IMR-90 (cell line): ENCODE results near the gene MXD4. TPM values are rescaled to one million over a fixed set of nuclear protein-coding genes. Genes with fewer than 3 reads are reported as not detected.
"Not testable (repeated sequence)": the region's sequence is repeated elsewhere in the genome, so short reads cannot be mapped to it uniquely, and the experiment has no call there.

ENCODE experiments used
- ATAC-seq: fragments of 200-7000 bp; cut with Tn5 transposase; 2 replicates; pipeline ENCODE4 v1.9.1; 2020; ENCODE audit warnings: low read depth, mild to moderate bottlenecking, moderate library complexity
- BruUV-seq: library from RNA; stranded (reverse); fragments of 400-500 nt; replicated peaks from 2 replicates; lab custom pipeline; 2021; lab: Mats Ljungman, UMichigan
- CTCF ChIA-PET: fragments of 300-600 bp; formaldehyde crosslinking; extraction: SDS; loops from one replicate; lab custom pipeline; 2021; ENCODE audit warnings: antibody characterized with exemption; lab: Yijun Ruan, JAX
- POLR2A ChIA-PET: fragments of 300-600 bp; sonication (Branson Sonifier 250); formaldehyde crosslinking; loops from one replicate; lab custom pipeline; 2022; ENCODE audit warnings: antibody characterized with exemption; ENCODE audit not compliant: unreplicated experiment; lab: Charles Lee
- DNase-seq: peaks from one replicate; pipeline ENCODE4 v3.0.0; 2013
- H2AFZ ChIP-seq: replicated peaks from 2 replicates; pipeline ENCODE3; 2013; ENCODE audit warnings: low read length, mild to moderate bottlenecking; ENCODE audit not compliant: poor library complexity
- H2AK5ac ChIP-seq: 2 replicates; pipeline ENCODE4 v1.6.1; 2013; ENCODE audit warnings: low read depth, low read length, inconsistent platforms
- H2AK9ac ChIP-seq: replicated peaks from 2 replicates; pipeline ENCODE3; 2013; ENCODE audit warnings: mild to moderate bottlenecking, low read depth, low read length, moderate library complexity; ENCODE audit not compliant: poor library complexity
- H2BK120ac ChIP-seq: 2 replicates; pipeline ENCODE4 v1.6.1; 2013; ENCODE audit warnings: low read depth, low read length, inconsistent platforms
- H2BK15ac ChIP-seq: 3 replicates; pipeline ENCODE4 v1.6.1; 2013; ENCODE audit warnings: low read depth, low read length, inconsistent platforms
- H2BK20ac ChIP-seq: 2 replicates; pipeline ENCODE4 v1.6.1; 2013; ENCODE audit warnings: low read depth, mild to moderate bottlenecking, inconsistent platforms, low read length, moderate library complexity
- H2BK5ac ChIP-seq: 2 replicates; pipeline ENCODE4 v1.6.1; 2013; ENCODE audit warnings: mild to moderate bottlenecking, low read depth, low read length, inconsistent platforms; ENCODE audit not compliant: poor library complexity, severe bottlenecking
- H3K14ac ChIP-seq: replicated peaks from 2 replicates; pipeline ENCODE4 v1.6.1; 2013; ENCODE audit warnings: low read depth, low read length, inconsistent platforms
- H3K18ac ChIP-seq: 2 replicates; pipeline ENCODE4 v1.6.1; 2013; ENCODE audit warnings: low read depth, low read length, control low read depth
- H3K23ac ChIP-seq: 2 replicates; pipeline ENCODE4 v1.6.1; 2013; ENCODE audit warnings: low read depth, low read length, inconsistent platforms
- H3K27ac ChIP-seq: 2 replicates; pipeline ENCODE4 v1.5.1; 2013; ENCODE audit warnings: mild to moderate bottlenecking, control low read depth, low read length; ENCODE audit not compliant: insufficient read depth
- H3K27me3 ChIP-seq: 2 replicates; pipeline ENCODE4 v1.6.1; 2013; ENCODE audit warnings: low read length; ENCODE audit not compliant: control insufficient read depth, insufficient read depth
- H3K36me3 ChIP-seq: 2 replicates; pipeline ENCODE4 v1.6.1; 2013; ENCODE audit warnings: low read length, mixed read lengths; ENCODE audit not compliant: control insufficient read depth, insufficient read depth
- H3K4ac ChIP-seq: 2 replicates; pipeline ENCODE4 v1.6.1; 2013; ENCODE audit warnings: low read depth, low read length, inconsistent platforms
- H3K4me1 ChIP-seq: 2 replicates; pipeline ENCODE4 v1.6.1; 2013; ENCODE audit warnings: low read length, mixed read lengths; ENCODE audit not compliant: control insufficient read depth, insufficient read depth
- H3K4me2 ChIP-seq: 2 replicates; pipeline ENCODE4 v1.6.1; 2013; ENCODE audit warnings: low read depth, mild to moderate bottlenecking, control low read depth, low read length, moderate library complexity
- H3K4me3 ChIP-seq: 2 replicates; pipeline ENCODE4 v1.5.1; 2013; ENCODE audit warnings: low read depth, mild to moderate bottlenecking, control low read depth, low read length, moderate library complexity; ENCODE audit not compliant: insufficient read depth
- H3K56ac ChIP-seq: 2 replicates; pipeline ENCODE4 v1.6.1; 2013; ENCODE audit warnings: low read length, inconsistent platforms; ENCODE audit not compliant: insufficient read depth; ENCODE audit errors: extremely low read depth
- H3K79me1 ChIP-seq, 2 experiments: 2 replicates each; pipeline ENCODE4 v1.6.1; 2013; ENCODE audit warnings: low read length in 2 of 2, inconsistent platforms in 1 of 2, low read depth in 1 of 2
- H3K9ac ChIP-seq: 2 replicates; pipeline ENCODE4 v1.6.1; 2013; ENCODE audit warnings: low read depth, low read length, control low read depth
- H3K9me1 ChIP-seq: 2 replicates; pipeline ENCODE4 v1.6.1; 2013; ENCODE audit warnings: low read length, inconsistent platforms; ENCODE audit not compliant: insufficient read depth
- H3K9me3 ChIP-seq: 2 replicates; pipeline ENCODE4 v1.6.1; 2013; ENCODE audit warnings: low read length; ENCODE audit not compliant: control insufficient read depth, insufficient read depth
- H4K20me1 ChIP-seq: 2 replicates; pipeline ENCODE4 v1.6.1; 2013; ENCODE audit warnings: low read length, inconsistent platforms; ENCODE audit not compliant: insufficient read depth
- H4K5ac ChIP-seq: 2 replicates; pipeline ENCODE4 v1.6.1; 2013; ENCODE audit warnings: mild to moderate bottlenecking, low read depth, low read length, control low read depth
- H4K8ac ChIP-seq, 2 experiments: 2 replicates each; pipeline ENCODE4 v1.6.1; 2013; ENCODE audit warnings: low read depth in 2 of 2, low read length in 2 of 2, control low read depth in 1 of 2, inconsistent platforms in 1 of 2
- H4K91ac ChIP-seq: 2 replicates; pipeline ENCODE4 v1.6.1; 2013; ENCODE audit warnings: low read depth, low read length, inconsistent platforms; ENCODE audit not compliant: insufficient read depth
- WGBS, 2 experiments: methylation state at CpG; one replicate each; pipeline versions ENCODE4 v1.1.5 to v1.1.7; 2013; ENCODE audit warnings: missing lambda C conversion rate in 2 of 2; ENCODE audit not compliant: insufficient read length in 1 of 2; ENCODE audit errors: extremely low coverage in 2 of 2; 5-methylcytosine and 5-hydroxymethylcytosine counted together
- dilution Hi-C: fragments of 300-500 bp; cut with HindIII; formaldehyde crosslinking; loops from one replicate; pipeline ENCODE4 v1.14.3; 2018; ENCODE audit warnings: low sequenced_read_pairs; ENCODE audit not compliant: unreplicated experiment
- in situ Hi-C: fragments of 300-500 bp; cut with MboI; formaldehyde crosslinking; loops from 3 replicates; pipeline ENCODE4 v1.14.3; 2019; ENCODE audit warnings: low sequenced_read_pairs, inconsistent platforms, mixed read lengths
- intact Hi-C: fragments of 100-400 bp; cut with micrococcal nuclease; formaldehyde crosslinking; loops from 2 replicates; pipeline ENCODE4 v1.10.0; 2022
- polyA plus RNA-seq, 3 experiments: library from polyadenylated mRNA; depleted of rRNA; stranded (reverse); fragments of >200 nt; gene quantifications; 2 replicates each; pipeline ENCODE4 v1.2.3, GENCODE V29; 2012; ENCODE audit warnings: low replicate concordance in 1 of 3
- total RNA-seq: library from RNA; depleted of rRNA; stranded (reverse); fragments of >200 nt; gene quantifications from 2 replicates; pipeline ENCODE4 v1.2.3, GENCODE V29; 2012
- TF ChIP-seq, protein P1 (sequence below): conservative IDR thresholded peaks from 2 replicates; pipeline ENCODE4 v1.5.1; 2012; ENCODE audit warnings: mild to moderate bottlenecking, low read depth, low read length, improper control_type of control experiment

MXD4 gene
- total and polyA plus RNA-seq, 2 of the 4 experiments (the other 2 are of a cell fraction) = 22.8 to 54.4 TPM

GRCh38 chr4:2275546-2276251 is 13.8 kb upstream of the MXD4 start:
- CTCF ChIA-PET = no interaction called here
- no TSS peak for BruUV-seq

DNA sequence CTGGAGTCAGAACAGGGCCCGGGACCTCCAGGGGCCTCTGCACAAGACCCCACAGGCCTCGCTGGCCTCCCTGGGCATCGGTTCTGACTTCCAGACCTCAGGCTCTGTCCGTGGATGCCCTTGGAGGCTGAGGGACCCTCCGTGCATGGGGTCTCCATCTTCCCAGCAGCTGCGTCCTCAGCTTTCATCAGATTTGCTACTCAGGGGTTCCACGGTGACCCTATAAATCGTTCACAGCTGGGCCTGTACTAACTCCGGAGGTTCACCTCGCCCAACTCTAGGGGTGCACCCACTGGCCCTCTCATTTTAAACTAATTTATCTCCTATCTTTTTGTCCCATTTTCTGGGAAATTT is 13.1 kb upstream of the MXD4 start:
- DNase-seq, in situ Hi-C loops: not testable (repeated sequence)
- 87% methylated on average over 8 of the region's 10 CpGs; no CpG with 5 or more reads in 1 of the 2 experiments for WGBS, 2 experiments

More at GRCh38 chr4:2275546-2276251, 13.8 kb upstream of the MXD4 start:
- Histone ChIP-seq H2BK5ac (no peak overlapping the region), H3K9ac (no peak overlapping the region), H3K79me1 (no peaks in the 10 kb centered on the region), H3K27me3 (peaks cover 2% of the 10 kb centered on the region; the same call in 1 of the 2 replicates), H4K8ac (no peak overlapping the region), H2BK120ac (no peak overlapping the region), H3K9me3 (no peaks in the 10 kb centered on the region), H4K20me1 (no peaks in the 10 kb centered on the region), H2AK9ac (no peak overlapping the region), H3K18ac (no peak overlapping the region), H2AFZ (no peak overlapping the region), H3K23ac (no peak overlapping the region), H3K4me2 (no peak overlapping the region), H3K14ac (no peak overlapping the region), H3K36me3 (no peaks in the 10 kb centered on the region), H3K9me1 (no peaks in the 10 kb centered on the region), H3K4me3 (no peak overlapping the region), H3K4ac (no peak overlapping the region), H3K27ac (no peak overlapping the region), H4K91ac (no peak overlapping the region), H2BK20ac (no peak overlapping the region), H4K5ac (no peak overlapping the region), H3K4me1 (no peaks in the 10 kb centered on the region), H3K56ac (no peak overlapping the region), H2AK5ac (no peak overlapping the region), H2BK15ac (no peak overlapping the region)
- TF ChIP-seq, protein P1, sequence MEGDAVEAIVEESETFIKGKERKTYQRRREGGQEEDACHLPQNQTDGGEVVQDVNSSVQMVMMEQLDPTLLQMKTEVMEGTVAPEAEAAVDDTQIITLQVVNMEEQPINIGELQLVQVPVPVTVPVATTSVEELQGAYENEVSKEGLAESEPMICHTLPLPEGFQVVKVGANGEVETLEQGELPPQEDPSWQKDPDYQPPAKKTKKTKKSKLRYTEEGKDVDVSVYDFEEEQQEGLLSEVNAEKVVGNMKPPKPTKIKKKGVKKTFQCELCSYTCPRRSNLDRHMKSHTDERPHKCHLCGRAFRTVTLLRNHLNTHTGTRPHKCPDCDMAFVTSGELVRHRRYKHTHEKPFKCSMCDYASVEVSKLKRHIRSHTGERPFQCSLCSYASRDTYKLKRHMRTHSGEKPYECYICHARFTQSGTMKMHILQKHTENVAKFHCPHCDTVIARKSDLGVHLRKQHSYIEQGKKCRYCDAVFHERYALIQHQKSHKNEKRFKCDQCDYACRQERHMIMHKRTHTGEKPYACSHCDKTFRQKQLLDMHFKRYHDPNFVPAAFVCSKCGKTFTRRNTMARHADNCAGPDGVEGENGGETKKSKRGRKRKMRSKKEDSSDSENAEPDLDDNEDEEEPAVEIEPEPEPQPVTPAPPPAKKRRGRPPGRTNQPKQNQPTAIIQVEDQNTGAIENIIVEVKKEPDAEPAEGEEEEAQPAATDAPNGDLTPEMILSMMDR = no peak
- POLR2A ChIA-PET = no interaction called here
- in situ Hi-C loops (no loop called here), intact Hi-C loops (no loop called here), dilution Hi-C loops (no loop called here)
- ATAC-seq = no peak
- DNase-seq = no peak
- 89% methylated on average over 32 of the region's 44 CpGs; no CpG with 5 or more reads in 1 of the 2 experiments for WGBS, 2 experiments

More for the DNA sequence above, 13.1 kb upstream of the MXD4 start:
- H3K27me3 ChIP-seq, H3K79me1 ChIP-seq, H3K14ac ChIP-seq, H3K18ac ChIP-seq, BruUV-seq, H4K5ac ChIP-seq, ATAC-seq, intact Hi-C loops, H3K56ac ChIP-seq, H2BK15ac ChIP-seq, H3K27ac ChIP-seq, H3K9ac ChIP-seq, H3K4ac ChIP-seq, H2BK5ac ChIP-seq, H3K23ac ChIP-seq, H4K20me1 ChIP-seq, H4K91ac ChIP-seq, dilution Hi-C loops, H3K4me2 ChIP-seq, POLR2A ChIA-PET, H3K9me3 ChIP-seq, H2BK120ac ChIP-seq, H4K8ac ChIP-seq, H2AK5ac ChIP-seq, H3K9me1 ChIP-seq, H2AK9ac ChIP-seq, H3K4me1 ChIP-seq, H3K36me3 ChIP-seq, H2BK20ac ChIP-seq, H2AFZ ChIP-seq, CTCF ChIA-PET, H3K4me3 ChIP-seq: not testable (repeated sequence)
